IPS-20b (cell line): ENCODE results near the gene CSRP1.
A peak's percentile ranks its signal among the peaks of the same experiment; 100 is the strongest.

ENCODE experiments used
- H3K27ac ChIP-seq: one replicate; pipeline ENCODE4 v1.5.1; 2013; ENCODE audit warnings: low read length
- H3K27me3 ChIP-seq: 2 replicates; pipeline ENCODE4 v1.6.1; 2013; ENCODE audit warnings: mild to moderate bottlenecking, low read length, inconsistent platforms; ENCODE audit not compliant: insufficient read depth
- H3K36me3 ChIP-seq: 2 replicates; pipeline ENCODE4 v1.6.1; 2013; ENCODE audit warnings: low read depth, mild to moderate bottlenecking, inconsistent platforms, low read length, moderate library complexity; ENCODE audit not compliant: insufficient read depth
- H3K4me1 ChIP-seq: 2 replicates; pipeline ENCODE4 v1.6.1; 2013; ENCODE audit warnings: mild to moderate bottlenecking, control low read depth, inconsistent platforms, low read length, moderate library complexity; ENCODE audit not compliant: insufficient read depth
- H3K4me3 ChIP-seq: 2 replicates; pipeline ENCODE4 v1.5.1; 2013; ENCODE audit warnings: mild to moderate bottlenecking, low read length, inconsistent platforms
- H3K9ac ChIP-seq: 2 replicates; pipeline ENCODE4 v1.6.1; 2013; ENCODE audit warnings: low read depth, mild to moderate bottlenecking, inconsistent platforms, low read length, moderate library complexity
- H3K9me3 ChIP-seq: 2 replicates; pipeline ENCODE4 v1.6.1; 2013; ENCODE audit warnings: mild to moderate bottlenecking, low read depth, low read length, inconsistent platforms; ENCODE audit not compliant: insufficient read depth

Gene CSRP1

DNA sequence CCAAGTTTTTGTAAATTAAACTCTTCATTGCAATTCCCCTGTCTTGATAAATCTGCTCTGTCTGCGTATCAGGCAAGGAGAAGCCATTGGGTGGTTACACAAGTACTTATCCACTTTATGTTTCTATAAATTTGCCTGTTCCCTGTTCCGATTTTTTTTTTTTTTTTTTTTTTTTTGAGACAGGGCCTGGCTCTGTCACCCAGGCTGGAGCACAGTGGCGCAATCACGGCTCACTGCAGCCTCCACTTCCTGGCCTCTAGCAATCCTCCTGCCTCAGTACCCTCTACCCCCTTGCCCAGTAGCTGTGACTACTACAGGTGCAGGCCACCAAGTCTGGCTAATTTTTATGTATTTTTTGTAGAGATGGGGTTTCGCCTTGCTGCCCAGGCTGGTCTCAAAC, 11.1 kb upstream of the CSRP1 start:
- H3K27ac ChIP-seq: no peak overlapping the region

GRCh38 chr1:201517631-201518030, 10.7 kb upstream of the CSRP1 start:
- no peak overlapping the region for H3K9ac ChIP-seq
- no peaks in the 10 kb centered on the region for H3K9me3 ChIP-seq
- H3K4me1 ChIP-seq: peaks cover 3% of the 10 kb centered on the region; the same call in 1 of the 2 replicates
- H3K4me3 ChIP-seq: no peak overlapping the region
- no peak overlapping the region for H3K27ac ChIP-seq
- H3K27me3 ChIP-seq: no peaks in the 10 kb centered on the region
- H3K36me3 ChIP-seq: no peaks in the 10 kb centered on the region

More for the DNA sequence above, 11.1 kb upstream of the CSRP1 start:
- H3K36me3 ChIP-seq: no peaks in the 10 kb centered on the region
- H3K4me3 ChIP-seq: no peak overlapping the region
- no peaks in the 10 kb centered on the region for H3K27me3 ChIP-seq
- 0 out of 2 replicates have a peak, but pooled peaks cover 3% of the 10 kb centered on the region for H3K4me1 ChIP-seq
- H3K9ac ChIP-seq: no peak overlapping the region
- H3K9me3 ChIP-seq: no peaks in the 10 kb centered on the region

DNA sequence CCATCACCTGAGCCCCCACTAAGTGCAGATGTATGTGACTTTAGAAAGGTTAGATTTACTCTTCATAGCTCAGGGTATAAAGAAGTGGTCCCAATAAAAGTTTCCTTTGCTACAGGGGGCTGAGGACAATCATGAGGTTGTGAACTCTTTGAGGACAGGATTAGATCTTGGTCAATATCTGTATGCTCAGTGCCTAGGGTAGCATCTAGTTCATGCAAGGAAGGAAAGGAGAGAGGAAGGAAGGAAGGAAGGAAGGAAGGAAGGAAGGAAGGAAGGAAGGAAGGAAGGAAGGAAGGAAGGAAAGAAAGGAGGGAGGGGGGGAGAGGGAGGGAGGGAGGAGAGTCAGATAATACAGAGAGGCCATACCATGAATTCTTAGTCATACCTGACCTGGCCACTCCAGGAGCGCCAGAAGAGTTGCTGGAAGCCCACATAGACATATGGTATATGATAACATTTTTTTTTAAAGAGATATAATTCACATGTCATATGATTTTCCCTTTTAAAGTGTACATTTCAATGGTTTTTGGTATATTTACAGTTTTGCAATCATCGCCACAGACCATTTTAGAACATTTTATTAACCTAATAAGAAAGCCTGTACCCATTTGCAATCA, 9.7 kb upstream of the CSRP1 start:
- H3K4me1 ChIP-seq: peaks cover 10% of the 10 kb centered on the region; the same call in 1 of the 2 replicates
- no peak overlapping the region for H3K27ac ChIP-seq
- no peaks in the 10 kb centered on the region for H3K36me3 ChIP-seq
- H3K27me3 ChIP-seq: no peaks in the 10 kb centered on the region
- H3K9me3 ChIP-seq: no peaks in the 10 kb centered on the region
- no peak overlapping the region for H3K4me3 ChIP-seq
- H3K9ac ChIP-seq: no peak overlapping the region

GRCh38 chr1:201515895-201516294, 9.0 kb upstream of the CSRP1 start:
- no peak overlapping the region for H3K9ac ChIP-seq
- no peak overlapping the region for H3K4me3 ChIP-seq
- H3K9me3 ChIP-seq: no peaks in the 10 kb centered on the region
- H3K36me3 ChIP-seq: no peaks in the 10 kb centered on the region
- H3K27me3 ChIP-seq: no peaks in the 10 kb centered on the region
- peaks cover 12% of the 10 kb centered on the region; the same call in 1 of the 2 replicates for H3K4me1 ChIP-seq
- H3K27ac ChIP-seq: no peak overlapping the region

DNA sequence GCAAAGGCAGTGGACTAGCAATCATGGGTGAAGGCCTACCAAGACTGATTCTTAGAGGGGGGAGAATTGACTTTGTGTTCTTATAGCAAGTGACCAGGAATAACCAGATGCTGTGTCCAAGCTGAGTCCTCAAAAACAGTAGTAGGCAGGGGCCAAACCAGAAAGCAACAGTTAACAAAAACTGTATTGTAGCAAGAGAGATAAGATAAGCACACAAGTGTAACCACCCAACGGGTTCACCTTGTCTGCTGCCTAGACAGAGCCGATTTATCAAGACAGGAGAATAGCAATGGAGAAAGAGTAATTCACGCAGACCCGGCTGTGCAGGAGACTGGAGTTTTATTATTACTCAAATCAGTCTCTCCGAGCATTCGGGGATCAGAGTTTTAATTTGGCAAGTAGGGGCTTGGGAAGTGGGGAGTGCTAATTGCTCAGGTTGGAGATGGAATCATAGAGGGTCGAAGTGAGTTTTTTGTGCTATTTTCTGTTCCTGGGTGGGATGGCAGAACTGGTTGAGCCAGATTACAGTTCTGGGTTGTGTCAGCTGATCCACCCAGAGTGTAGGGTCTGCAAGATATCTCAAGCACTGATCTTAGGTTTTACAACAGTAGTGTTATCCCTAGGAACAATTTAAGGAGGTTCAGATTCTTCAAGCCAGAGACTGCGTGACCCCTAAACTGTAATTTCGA, 8.3 kb upstream of the CSRP1 start:
- Histone ChIP-seq H3K27ac (no peak overlapping the region), H3K4me1 (peaks cover 12% of the 10 kb centered on the region; the same call in 1 of the 2 replicates), H3K27me3 (no peaks in the 10 kb centered on the region), H3K9me3 (no peaks in the 10 kb centered on the region), H3K9ac (no peak overlapping the region), H3K4me3 (no peak overlapping the region), H3K36me3 (no peaks in the 10 kb centered on the region)

GRCh38 chr1:201514466-201514865, 7.5 kb upstream of the CSRP1 start:
- H3K9ac ChIP-seq: no peak overlapping the region
- H3K4me3 ChIP-seq: no peak overlapping the region
- no peaks in the 10 kb centered on the region for H3K36me3 ChIP-seq
- H3K9me3 ChIP-seq: no peaks in the 10 kb centered on the region
- peaks cover 12% of the 10 kb centered on the region; the same call in 1 of the 2 replicates for H3K4me1 ChIP-seq
- H3K27me3 ChIP-seq: no peaks in the 10 kb centered on the region
- H3K27ac ChIP-seq: no peak overlapping the region

GRCh38 chr1:201513498-201514243, 6.7 kb upstream of the CSRP1 start:
- Histone ChIP-seq H3K27ac (no peak overlapping the region), H3K27me3 (peaks cover 2% of the 10 kb centered on the region; the same call in 1 of the 2 replicates), H3K9me3 (no peaks in the 10 kb centered on the region), H3K9ac (no peak overlapping the region), H3K4me3 (no peak overlapping the region), H3K36me3 (no peaks in the 10 kb centered on the region), H3K4me1 (peaks cover 12% of the 10 kb centered on the region; the same call in 1 of the 2 replicates)

DNA sequence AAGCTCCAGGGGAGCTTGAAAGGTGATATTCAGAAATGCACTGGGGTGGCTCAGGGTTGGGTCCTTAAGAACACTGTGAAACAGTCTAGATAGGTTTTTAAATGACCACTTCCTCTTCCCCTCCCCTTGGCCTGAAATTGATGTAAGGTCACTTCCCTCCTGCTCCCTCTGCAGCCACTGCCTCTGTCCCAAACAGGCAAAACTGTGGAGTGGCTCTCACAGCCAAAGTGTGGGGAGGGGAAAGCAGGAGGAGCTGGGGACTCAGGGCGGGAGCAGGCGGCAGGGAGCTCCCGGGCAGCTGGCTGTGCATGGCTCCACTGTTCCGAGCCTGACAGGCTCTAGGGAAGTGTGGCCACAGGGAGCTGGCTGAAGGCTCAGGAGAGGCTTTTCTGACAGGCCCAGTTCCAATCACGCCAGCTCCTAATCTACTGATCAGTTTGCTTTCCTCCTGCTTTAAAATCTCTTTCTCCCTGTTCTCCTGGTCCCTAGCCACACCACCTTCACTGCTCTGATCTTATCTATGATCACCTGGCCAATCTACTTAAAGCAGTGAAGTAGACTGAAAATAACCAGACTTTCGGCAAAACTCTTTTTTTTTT, 5.1 kb upstream of the CSRP1 start:
- no peaks in the 10 kb centered on the region for H3K9me3 ChIP-seq
- no peak overlapping the region; the same call in 1 of the 2 replicates for H3K4me3 ChIP-seq
- no peaks in the 10 kb centered on the region for H3K36me3 ChIP-seq
- peak overlapping the region; percentile 30; the same call in 1 of the 2 replicates for H3K9ac ChIP-seq
- peaks cover 12% of the 10 kb centered on the region; the same call in 1 of the 2 replicates for H3K4me1 ChIP-seq
- no peak overlapping the region for H3K27ac ChIP-seq
- peaks cover 17% of the 10 kb centered on the region for H3K27me3 ChIP-seq

- peaks cover 23% of the 10 kb centered on the region for H3K27me3 ChIP-seq
- no peaks in the 10 kb centered on the region for H3K36me3 ChIP-seq
- H3K9ac ChIP-seq: peak overlapping the region; percentile 30
- no peaks in the 10 kb centered on the region for H3K9me3 ChIP-seq
- no peak overlapping the region for H3K27ac ChIP-seq
- no peak overlapping the region for H3K4me3 ChIP-seq
- peaks cover 13% of the 10 kb centered on the region; the same call in 1 of the 2 replicates for H3K4me1 ChIP-seq
Observed at GRCh38 chr1:201511396-201511940, 4.5 kb upstream of the CSRP1 start.

GRCh38 chr1:201510734-201511133, 3.8 kb upstream of the CSRP1 start:
- Histone ChIP-seq H3K9me3 (no peaks in the 10 kb centered on the region), H3K4me1 (peaks cover 20% of the 10 kb centered on the region; the same call in 1 of the 2 replicates), H3K27me3 (peaks cover 30% of the 10 kb centered on the region), H3K9ac (no peak overlapping the region), H3K27ac (no peak overlapping the region), H3K36me3 (no peaks in the 10 kb centered on the region), H3K4me3 (no peak overlapping the region)
